Measurements from ENCODE around the gene RALGDS.
"Not testable (repeated sequence)": the region's sequence is repeated elsewhere in the genome, so short reads cannot be mapped to it uniquely, and the experiment has no call there.

Gene RALGDS

DNA sequence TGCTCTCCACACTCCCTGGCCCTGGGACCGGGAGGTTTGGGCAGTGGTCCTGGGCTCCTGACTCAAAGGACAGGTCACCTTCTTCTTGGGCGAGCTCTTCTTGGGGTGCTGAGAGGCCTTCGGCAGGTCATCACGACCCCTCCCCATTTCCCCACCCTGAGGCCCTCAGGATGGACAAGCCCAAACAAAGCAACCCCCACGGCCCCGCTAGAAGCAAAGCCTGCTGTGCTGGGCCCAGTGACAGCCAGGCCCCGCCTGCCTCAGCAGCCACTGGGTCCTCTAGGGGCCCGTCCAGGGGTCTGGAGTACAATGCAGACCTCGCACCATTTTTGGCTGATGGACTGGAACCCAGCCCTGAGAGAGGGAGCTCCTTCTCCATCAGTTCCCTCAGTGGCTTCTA, 37.4 kb downstream of the RALGDS start:
- not testable (repeated sequence) for DNase-seq

DNA sequence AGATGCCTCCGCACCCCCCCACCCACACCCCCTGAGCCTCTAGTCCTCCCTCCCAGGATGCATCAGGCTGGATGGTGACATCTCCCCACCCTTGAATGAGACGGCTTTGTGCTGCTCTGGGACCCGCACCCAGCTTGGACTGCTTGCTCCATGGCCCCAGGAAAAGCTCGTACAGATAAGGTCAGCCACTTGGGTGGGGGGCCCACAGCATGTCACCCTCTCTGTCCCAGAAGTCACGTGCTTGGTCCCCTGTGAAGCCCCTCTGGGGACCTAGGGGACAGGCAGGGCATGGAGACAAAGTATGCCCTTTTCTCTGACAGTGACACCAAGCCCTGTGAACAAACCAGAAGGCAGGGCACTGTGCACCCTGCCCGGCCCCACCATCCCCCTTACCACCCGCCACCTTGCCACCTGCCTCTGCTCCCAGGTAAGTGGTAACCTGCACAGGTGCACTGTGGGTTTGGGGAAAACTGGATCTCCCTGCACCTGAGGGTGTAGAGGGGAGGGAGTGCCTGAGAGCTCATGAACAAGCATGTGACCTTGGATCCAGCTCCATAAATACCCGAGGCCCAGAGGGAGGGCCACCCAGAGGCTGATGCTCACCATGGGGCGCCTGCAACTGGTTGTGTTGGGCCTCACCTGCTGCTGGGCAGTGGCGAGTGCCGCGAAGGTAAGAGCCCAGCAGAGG, 38.9 kb downstream of the RALGDS start:
- not testable (repeated sequence) for DNase-seq

DNA sequence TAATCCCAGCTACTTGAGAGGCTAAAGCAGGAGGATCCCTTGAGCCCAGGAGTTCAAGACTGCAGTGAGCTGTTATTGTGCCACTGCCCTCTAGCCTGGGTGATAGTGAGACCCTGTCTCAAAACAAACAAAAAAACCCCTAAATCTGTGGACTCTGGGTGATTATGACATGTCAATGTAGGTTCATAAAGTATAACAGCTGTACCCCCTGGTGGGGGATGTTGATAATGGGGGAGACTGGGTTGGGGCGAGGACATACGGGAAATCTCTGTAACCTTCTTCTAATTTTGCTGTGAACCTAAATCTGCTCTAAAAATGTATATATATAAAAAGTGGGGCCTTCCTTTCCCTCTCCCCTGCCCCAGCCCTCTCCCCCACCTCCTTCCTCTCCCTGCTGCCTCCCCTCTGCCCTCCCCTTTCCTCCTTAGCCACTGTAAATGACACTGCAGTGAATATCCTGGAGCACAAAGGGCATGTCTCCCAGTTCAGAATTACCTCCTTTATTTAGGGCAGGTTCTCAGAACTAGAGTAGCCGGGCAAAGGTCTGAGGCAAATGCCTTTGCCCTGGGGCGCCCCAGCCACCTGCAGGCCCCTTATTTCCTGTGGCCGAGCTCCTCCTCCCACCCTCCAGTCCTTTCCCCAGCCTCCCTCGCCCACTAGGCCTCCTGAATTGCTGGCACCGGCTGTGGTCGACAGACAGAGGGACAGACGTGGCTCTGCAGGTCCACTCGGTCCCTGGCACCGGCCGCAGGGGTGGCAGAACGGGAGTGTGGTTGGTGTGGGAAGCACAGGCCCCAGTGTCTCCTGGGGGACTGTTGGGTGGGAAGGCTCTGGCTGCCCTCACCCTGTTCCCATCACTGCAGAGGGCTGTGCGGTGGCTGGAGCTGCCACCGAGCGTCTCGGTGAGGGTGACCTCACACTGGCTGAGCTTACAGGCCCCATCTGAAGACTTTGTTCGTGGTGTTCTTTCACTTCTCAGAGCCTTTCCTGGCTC, 40.0 kb downstream of the RALGDS start:
- DNase-seq: not testable (repeated sequence)

DNA sequence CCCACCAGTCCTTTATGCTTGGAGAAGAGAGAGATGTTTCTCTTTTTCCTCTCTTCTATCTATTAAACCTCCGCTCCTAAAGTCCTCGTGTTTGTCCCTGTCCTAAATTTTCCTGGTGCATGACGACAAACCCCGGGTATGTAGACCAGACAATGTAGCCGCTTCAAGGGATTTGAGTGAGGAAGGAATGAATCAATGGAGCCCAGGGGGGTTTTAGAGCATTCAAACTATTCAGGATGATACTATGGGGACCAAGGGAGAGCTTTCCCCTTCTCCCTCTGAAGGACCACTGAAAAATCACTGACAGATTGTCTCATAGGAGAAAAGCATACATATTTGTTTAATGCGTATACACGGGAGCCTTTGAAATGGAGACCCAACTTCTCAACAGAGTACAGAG, 40.9 kb downstream of the RALGDS start:
- DNase-seq: no peak

DNA sequence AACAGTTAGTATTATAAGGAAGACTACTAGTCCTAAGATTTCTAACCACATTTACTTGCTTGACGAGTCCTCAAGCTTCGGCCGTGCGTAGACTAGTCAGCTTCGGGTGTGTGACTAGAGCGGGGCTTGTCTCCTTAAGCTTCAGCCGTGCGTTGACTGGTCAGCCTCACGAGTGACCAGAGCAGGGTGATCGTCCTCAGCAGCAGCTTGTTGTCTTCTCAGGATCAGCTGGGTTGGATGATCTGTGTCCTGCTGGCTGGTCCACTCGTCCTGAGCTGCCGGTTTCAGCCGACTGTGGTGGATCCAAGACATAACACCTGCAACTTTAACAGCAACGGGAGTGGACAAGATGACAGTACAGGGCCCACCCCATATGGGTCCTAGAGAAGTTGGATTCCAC, 42.6 kb downstream of the RALGDS start:
- no peak for DNase-seq

DNA sequence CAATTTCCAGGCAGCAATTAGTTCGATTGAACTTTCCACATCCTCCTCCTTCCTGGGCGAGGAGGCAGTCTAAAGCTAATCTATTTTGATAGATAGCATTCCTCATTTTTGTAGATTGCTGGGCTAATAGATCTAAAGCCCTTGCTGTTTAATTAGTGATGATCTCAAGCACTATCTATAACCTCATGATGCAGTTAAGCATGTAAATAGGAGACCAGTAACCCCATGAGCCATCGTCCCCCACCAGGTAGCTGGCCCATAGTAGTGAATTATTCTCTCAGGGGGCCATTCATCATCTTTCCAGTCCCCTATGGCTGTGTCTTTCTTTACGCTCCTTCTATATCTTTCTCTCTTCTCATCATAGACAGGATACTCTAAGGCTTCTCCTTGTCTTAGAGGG, 44.3 kb downstream of the RALGDS start:
- no peak for DNase-seq

DNA sequence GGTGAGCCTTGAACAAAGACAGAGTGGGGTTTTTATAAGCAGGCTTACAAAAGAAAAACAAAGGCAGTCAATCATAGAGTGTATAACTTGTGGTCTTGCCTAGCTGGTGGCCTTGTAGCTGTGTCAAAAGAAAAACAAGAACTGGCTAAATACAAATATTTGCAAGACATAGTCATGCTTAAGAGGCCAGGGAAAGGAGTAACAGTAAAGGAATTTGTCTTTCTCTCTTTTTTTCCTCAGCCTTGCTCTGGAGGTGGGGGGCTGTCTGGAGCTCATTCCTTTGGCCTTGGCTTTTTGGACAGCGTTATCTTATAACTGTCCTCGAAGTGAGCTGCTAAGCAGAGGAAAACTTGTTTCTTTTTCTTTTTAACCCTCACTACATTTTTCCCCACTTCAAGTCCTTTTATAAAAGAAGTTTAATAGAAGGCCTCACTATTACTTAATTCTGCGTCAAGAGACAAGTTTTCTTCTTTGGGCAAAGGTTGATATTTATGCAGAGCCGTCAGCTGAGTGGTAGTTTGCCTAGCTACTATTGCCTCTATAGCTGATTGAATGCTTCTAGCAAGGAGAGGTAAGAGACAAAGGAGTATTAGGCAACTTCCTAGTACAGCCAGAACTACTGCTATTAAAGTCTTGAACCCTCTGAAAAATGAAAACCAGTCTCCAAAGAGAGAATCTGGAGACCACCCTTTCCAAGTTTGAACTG, 45.0 kb downstream of the RALGDS start:
- no peak for DNase-seq

DNA sequence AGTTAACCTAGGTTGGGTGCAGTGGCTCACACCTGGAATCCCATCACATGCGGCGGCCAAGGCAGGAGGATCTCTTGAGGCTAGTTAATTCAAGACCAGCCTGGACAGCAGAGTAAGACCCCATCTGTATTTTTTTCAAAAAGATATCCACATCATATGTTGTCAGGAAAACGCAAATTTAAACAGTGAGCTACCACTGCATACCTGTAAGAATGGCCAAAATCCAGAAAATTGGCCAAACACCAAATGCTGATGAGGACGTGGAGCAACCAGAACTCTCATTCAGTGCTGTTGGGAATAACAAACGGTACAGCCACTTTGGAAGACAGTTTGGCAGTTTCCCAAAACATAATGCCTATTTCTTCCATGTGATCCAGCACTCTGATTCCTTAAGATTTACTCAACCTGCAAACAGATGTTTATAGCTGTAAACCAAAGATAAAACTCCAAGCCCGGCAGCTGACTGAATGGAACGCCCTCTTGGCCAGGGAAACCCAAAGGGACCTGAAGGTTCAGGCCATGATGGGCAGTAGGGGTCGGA, 46.9 kb downstream of the RALGDS start:
- DNase-seq: no peak

DNA sequence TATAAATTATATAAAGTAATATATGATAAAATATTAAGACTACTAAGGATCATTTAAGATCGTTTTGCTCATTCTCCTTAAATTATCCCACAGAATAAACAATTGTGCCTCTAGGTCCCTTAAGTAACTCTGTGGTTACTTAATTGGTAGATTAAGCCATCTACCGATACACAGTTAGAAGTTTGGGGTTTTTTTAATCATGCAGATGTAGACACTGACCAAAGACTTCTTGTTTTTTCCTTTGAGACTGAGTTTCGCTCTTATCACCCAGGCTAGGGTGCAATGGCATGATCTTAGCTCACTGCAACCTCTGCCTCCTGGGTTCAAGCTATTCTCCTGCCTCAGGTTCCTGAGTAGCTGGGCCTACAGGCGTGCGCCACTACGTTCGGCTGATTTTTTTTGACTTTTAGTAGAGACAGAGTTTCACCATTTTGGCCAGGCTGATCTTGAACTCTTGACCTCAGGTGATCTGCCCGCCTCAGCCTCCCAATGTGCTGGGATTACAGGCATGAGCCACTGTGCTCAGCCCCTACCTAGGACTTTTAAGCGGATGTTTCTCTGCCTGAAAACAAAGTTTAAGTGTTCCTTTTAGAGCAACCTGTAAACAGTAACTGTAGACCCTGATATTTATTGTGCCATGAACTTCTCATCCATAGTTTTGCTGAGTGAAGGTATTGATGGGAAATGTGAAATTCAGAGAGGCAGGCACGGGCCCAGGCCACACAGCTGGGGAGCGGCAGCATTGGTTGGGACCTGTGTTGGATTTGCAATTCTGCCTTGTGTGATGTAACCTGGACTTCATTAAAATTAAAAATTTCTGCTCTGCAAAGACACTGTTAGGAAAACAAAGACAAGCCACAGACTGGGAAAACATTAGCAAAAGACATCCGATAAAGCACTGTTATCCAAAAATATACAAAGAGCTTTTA, 47.7 kb downstream of the RALGDS start:
- DNase-seq: no peak

DNA sequence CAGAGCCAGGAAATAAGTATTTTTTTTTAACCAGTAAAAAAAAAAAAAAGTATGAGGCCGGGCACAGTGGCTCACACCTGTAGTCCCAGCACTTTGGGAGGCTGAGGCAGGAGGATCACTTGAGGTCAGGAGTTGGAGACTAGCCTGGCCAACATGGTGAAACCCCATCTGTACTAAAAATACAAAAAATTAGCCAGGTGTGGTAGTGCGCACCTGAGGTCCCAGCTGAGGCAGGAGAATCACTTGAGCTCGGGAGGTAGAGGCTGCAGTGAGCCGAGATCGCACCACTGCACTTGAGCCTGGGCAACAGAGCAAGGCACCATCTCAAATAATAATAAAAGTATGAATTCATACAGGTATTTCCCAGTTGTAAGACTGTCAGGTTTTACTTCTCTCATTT, 48.8 kb downstream of the RALGDS start:
- DNase-seq: not testable (repeated sequence)

DNA sequence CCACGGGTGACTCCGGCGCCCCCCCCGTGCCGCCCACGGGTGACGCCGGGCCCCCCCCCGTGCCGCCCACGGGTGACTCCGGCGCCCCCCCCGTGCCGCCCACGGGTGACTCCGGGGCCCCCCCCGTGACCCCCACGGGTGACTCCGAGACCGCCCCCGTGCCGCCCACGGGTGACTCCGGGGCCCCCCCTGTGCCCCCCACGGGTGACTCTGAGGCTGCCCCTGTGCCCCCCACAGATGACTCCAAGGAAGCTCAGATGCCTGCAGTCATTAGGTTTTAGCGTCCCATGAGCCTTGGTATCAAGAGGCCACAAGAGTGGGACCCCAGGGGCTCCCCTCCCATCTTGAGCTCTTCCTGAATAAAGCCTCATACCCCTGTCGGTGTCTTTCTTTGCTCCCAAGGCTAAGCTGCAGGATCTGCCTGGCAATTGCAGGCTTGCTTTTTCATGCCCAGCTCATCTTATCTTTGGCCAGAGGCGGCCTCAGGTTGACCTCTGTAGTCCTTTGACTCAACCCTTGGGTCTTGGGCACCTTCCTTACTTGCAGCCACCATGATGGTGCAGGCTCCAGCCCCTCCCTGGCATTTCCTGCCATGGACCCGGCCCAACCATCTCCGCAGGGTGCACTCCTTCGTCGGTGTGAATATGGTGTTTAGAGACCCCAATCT, 49.4 kb downstream of the RALGDS start:
- DNase-seq: no peak

DNA sequence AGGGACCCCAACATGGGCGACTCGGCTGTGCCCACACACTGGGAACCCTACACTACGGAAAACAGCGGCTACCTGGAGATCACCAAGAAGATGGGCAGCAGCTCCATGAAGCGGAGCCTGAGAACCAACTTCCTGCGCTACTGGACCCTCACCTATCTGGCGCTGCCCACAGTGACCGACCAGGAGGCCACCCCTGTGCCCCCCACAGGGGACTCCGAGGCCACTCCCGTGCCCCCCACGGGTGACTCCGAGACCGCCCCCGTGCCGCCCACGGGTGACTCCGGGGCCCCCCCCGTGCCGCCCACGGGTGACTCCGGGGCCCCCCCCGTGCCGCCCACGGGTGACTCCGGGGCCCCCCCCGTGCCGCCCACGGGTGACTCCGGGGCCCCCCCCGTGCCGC, 50.1 kb downstream of the RALGDS start:
- DNase-seq: not testable (repeated sequence)

DNA sequence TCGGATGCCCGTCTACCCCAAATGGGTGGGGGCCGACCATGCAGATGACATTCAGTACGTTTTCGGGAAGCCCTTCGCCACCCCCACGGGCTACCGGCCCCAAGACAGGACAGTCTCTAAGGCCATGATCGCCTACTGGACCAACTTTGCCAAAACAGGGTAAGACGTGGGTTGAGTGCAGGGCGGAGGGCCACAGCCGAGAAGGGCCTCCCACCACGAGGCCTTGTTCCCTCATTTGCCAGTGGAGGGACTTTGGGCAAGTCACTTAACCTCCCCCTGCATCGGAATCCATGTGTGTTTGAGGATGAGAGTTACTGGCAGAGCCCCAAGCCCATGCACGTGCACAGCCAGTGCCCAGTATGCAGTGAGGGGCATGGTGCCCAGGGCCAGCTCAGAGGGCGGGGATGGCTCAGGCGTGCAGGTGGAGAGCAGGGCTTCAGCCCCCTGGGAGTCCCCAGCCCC, 50.5 kb downstream of the RALGDS start:
- not testable (repeated sequence) for DNase-seq

DNA sequence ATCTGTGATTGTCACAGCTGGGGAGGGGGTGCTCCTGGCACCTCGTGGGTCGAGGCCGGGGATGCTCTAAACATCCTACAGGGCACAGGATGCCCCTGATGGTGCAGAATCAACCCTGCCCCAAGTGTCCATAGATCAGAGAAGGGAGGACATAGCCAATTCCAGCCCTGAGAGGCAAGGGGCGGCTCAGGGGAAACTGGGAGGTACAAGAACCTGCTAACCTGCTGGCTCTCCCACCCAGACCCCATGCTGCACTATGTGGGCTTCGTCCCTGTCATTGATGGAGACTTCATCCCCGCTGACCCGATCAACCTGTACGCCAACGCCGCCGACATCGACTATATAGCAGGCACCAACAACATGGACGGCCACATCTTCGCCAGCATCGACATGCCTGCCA, 52.6 kb downstream of the RALGDS start:
- not testable (repeated sequence) for DNase-seq

DNA sequence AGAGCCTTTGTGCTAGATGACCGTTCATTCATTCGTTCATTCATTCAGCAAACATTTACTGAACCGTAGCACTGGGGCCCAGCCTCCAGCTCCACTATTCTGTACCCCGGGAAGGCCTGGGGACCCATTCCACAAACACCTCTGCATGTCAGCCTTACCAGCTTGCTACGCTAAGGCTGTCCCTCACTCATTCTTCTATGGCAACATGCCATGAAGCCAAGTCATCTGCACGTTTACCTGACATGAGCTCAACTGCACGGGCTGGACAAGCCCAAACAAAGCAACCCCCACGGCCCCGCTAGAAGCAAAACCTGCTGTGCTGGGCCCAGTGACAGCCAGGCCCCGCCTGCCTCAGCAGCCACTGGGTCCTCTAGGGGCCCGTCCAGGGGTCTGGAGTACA, 53.2 kb downstream of the RALGDS start:
- DNase-seq: no peak

DNA sequence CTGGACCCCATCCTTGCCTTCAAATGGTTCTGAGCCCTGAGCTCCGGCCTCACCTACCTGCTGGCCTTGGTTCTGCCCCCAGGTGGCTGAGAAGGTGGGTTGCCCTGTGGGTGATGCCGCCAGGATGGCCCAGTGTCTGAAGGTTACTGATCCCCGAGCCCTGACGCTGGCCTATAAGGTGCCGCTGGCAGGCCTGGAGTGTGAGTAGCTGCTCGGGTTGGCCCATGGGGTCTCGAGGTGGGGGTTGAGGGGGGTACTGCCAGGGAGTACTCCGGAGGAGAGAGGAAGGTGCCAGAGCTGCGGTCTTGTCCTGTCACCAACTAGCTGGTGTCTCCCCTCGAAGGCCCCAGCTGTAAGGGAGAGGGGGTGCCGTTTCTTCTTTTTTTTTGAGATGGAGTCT, 54.0 kb downstream of the RALGDS start:
- DNase-seq: no peak

DNA sequence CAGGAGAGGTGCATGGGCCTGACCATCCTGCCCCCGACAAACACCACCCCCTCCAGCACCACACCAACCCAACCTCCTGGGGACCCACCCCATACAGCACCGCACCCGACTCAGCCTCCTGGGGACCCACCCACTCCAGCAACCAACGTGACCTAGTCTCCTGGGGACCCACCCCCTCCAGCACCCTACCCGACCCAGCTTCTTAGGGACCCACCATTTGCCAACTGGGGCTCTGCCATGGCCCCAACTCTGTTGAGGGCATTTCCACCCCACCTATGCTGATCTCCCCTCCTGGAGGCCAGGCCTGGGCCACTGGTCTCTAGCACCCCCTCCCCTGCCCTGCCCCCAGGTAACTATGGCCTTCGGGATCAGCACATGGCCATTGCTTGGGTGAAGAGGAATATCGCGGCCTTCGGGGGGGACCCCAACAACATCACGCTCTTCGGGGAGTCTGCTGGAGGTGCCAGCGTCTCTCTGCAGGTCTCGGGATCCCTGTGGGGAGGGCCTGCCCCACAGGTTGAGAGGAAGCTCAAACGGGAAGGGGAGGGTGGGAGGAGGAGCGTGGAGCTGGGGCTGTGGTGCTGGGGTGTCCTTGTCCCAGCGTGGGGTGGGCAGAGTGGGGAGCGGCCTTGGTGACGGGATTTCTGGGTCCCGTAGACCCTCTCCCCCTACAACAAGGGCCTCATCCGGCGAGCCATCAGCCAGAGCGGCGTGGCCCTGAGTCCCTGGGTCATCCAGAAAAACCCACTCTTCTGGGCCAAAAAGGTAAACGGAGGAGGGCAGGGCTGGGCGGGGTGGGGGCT, 54.7 kb downstream of the RALGDS start:
- no peak for DNase-seq

DNA sequence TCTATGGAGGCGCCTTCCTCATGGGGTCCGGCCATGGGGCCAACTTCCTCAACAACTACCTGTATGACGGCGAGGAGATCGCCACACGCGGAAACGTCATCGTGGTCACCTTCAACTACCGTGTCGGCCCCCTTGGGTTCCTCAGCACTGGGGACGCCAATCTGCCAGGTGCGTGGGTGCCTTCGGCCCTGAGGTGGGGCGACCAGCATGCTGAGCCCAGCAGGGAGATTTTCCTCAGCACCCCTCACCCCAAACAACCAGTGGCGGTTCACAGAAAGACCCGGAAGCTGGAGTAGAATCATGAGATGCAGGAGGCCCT, 56.0 kb downstream of the RALGDS start:
- no peak for DNase-seq

DNA sequence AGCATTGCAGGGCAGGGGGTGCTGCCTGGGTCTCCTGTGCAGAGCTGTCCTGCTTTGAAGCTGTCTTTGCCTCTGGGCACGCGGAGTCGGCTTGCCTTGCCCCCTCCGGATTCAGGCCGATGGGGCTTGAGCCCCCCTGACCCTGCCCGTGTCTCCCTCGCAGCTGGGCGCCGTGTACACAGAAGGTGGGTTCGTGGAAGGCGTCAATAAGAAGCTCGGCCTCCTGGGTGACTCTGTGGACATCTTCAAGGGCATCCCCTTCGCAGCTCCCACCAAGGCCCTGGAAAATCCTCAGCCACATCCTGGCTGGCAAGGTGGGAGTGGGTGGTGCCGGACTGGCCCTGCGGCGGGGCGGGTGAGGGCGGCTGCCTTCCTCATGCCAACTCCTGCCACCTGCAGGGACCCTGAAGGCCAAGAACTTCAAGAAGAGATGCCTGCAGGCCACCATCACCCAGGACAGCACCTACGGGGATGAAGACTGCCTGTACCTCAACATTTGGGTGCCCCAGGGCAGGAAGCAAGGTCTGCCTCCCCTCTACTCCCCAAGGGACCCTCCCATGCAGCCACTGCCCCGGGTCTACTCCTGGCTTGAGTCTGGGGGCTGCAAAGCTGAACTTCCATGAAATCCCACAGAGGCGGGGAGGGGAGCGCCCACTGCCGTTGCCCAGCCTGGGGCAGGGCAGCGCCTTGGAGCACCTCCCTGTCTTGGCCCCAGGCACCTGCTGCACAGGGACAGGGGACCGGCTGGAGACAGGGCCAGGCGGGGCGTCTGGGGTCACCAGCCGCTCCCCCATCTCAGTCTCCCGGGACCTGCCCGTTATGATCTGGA, 56.6 kb downstream of the RALGDS start:
- DNase-seq: no peak
